HepG2 (cell line): ENCODE results near the gene PPP4C. TPM values are rescaled to one million over a fixed set of nuclear protein-coding genes. Genes with fewer than 3 reads are reported as not detected.

ENCODE experiments used
- ETV6 ChIP-seq: sonication (generic); formaldehyde crosslinking; conservative IDR thresholded peaks from 2 replicates; pipeline ENCODE4 v1.4.0; 2020; ENCODE audit warnings: missing genetic modification reagents
- MAF1 ChIP-seq: sonication (generic); formaldehyde crosslinking; IDR thresholded peaks from 2 replicates; pipeline ENCODE4 v1.5.0; 2020; ENCODE audit warnings: missing genetic modification reagents, borderline replicate concordance
- TBX3 ChIP-seq: fragments of 450-650 bp; IDR thresholded peaks from 2 replicates; pipeline ENCODE4 v1.6.1; 2017; ENCODE audit warnings: antibody characterized with exemption, mild to moderate bottlenecking, inconsistent platforms, borderline replicate concordance
- ZNF235 ChIP-seq: sonication (generic); formaldehyde crosslinking; IDR thresholded peaks from 2 replicates; pipeline ENCODE4 v1.8.1; 2023; ENCODE audit warnings: mild to moderate bottlenecking, missing genetic modification reagents, borderline replicate concordance
- ZNF430 ChIP-seq: sonication (generic); formaldehyde crosslinking; IDR thresholded peaks from 2 replicates; pipeline ENCODE4 v1.9.0; 2021; ENCODE audit warnings: mild to moderate bottlenecking, missing genetic modification reagents
- ZNF556 ChIP-seq: sonication (generic); formaldehyde crosslinking; IDR thresholded peaks from 2 replicates; pipeline ENCODE4 v1.4.0; 2020; ENCODE audit warnings: mild to moderate bottlenecking, missing genetic modification reagents, borderline replicate concordance
- ZNF678 ChIP-seq: sonication (generic); formaldehyde crosslinking; IDR thresholded peaks from 2 replicates; pipeline ENCODE4 v1.4.0; 2020; ENCODE audit warnings: mild to moderate bottlenecking, missing genetic modification reagents
- ZNF746 ChIP-seq: sonication (generic); formaldehyde crosslinking; IDR thresholded peaks from 2 replicates; pipeline ENCODE4 v1.8.0; 2022; ENCODE audit warnings: mild to moderate bottlenecking, missing genetic modification reagents
- ZNF761 ChIP-seq: sonication (generic); formaldehyde crosslinking; conservative IDR thresholded peaks from 2 replicates; pipeline ENCODE4 v1.4.0; 2020; ENCODE audit warnings: mild to moderate bottlenecking, missing genetic modification reagents
- ZSCAN29 ChIP-seq: sonication (generic); formaldehyde crosslinking; conservative IDR thresholded peaks from 2 replicates; pipeline ENCODE4 v1.4.0; 2020; ENCODE audit warnings: mild to moderate bottlenecking, missing genetic modification reagents
- polyA plus RNA-seq, 8 experiments: library from polyadenylated mRNA; depleted of rRNA in 3 of 8; stranded (reverse) in 7 of 8; unstranded in 1 of 8; fragments of >200 nt; fragmentation: Illumina TruSeq in 4 of 8; extraction: Trizol in 4 of 8; gene quantifications; 2 replicates each; pipeline versions ENCODE4 v1.2.1 to v1.2.3, GENCODE V29; 2011 to 2016; ENCODE audit warnings: low read depth in 4 of 8, missing spikeins in 1 of 8, mixed read lengths in 1 of 8; ENCODE audit not compliant: insufficient read depth in 1 of 8
- total RNA-seq, 5 experiments: library from RNA; depleted of rRNA; stranded (reverse); fragments of >200 nt; fragmentation: Illumina TruSeq; extraction: Trizol; gene quantifications; 2 replicates each; pipeline ENCODE4 v1.2.3, GENCODE V29; 2016; ENCODE audit warnings: low read depth in 1 of 5
- TF ChIP-seq, protein P1 (sequence below): sonication (generic); formaldehyde crosslinking; IDR thresholded peaks from 2 replicates; pipeline ENCODE4 v1.4.0; 2020; ENCODE audit warnings: missing genetic modification reagents, borderline replicate concordance
- TF ChIP-seq, protein P2 (sequence below): sonication (generic); formaldehyde crosslinking; IDR thresholded peaks from 2 replicates; pipeline ENCODE4 v1.9.0; 2021; ENCODE audit warnings: missing genetic modification reagents, mild to moderate bottlenecking, borderline replicate concordance
- TF ChIP-seq, protein P3 (sequence below): sonication (generic); formaldehyde crosslinking; IDR thresholded peaks from 2 replicates; pipeline ENCODE4 v1.4.0; 2020; ENCODE audit warnings: missing genetic modification reagents
- TF ChIP-seq, protein P4 (sequence below): sonication (generic); formaldehyde crosslinking; IDR thresholded peaks from 2 replicates; pipeline ENCODE4 v1.4.0; 2020; ENCODE audit warnings: low read depth, missing genetic modification reagents
- TF ChIP-seq, protein P5 (sequence below): sonication (generic); formaldehyde crosslinking; IDR thresholded peaks from 2 replicates; pipeline ENCODE4 v1.4.0; 2020; ENCODE audit warnings: missing genetic modification reagents

PPP4C gene
- total and polyA plus RNA-seq, 2 of the 13 experiments (the other 11 are each of a cell fraction or from before 2014, with no cell fraction given) = 176 to 220 TPM

DNA sequence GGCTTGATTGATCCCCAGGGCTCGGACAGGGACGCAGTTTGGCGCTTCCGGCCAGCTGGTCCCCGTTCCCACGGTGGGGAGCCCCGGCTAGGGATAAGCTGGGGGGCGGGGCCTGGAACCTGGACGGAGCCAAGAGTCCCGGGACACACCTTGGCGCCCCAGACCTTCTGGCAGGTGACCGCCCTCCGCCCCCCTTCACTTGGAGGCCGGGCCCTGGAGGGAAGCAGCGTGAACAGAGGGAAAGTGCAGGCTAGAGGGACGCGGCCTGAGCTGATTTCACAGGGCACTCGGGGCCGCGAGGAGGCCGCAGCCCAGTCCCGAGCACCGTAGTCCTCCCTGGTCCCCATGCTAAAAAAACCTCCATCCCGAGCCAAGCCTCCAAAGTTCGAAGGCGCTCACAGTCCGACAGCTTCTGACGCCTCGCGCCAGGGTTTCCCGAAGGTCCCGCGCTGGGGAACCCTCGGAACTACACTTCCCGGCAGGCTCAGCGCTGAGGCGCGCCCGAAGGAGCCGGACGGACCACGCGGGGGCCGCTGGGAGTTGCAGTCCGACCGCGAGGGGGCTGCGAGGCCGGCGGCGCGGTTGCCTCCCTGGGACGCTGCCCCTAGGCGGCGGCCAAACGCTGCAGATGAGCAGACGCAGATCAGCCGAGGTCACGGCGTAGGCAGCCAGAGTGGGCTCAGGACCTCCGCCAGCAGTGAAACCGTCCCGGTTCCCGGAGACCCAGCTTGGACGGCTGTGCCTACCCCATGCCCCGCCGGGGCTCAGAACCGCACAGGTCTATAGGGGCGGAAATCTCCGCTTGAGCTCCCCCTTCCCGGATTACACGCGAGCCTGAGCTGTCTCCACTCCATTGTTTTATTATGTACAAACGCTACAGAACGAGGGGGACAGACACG, 15.9 kb downstream of the PPP4C start, which contains the start of gene TBX6 (continued):
- TF ChIP-seq TBX3 (no peak), ZNF678 (CRISPR knock-in tag) (no peak; the same call in 1 of the 2 replicates), ETV6 (0 out of 2 replicates have a peak, but pooled peaks have one; percentile 73), ZSCAN29 (CRISPR knock-in tag) (peak; percentile 100), ZNF556 (0 out of 2 replicates have a peak, but pooled peaks have one; percentile 15), ZNF235 (no peak; the same call in 1 of the 2 replicates), ZNF430 (CRISPR knock-in tag) (no peak), ZNF761 (no peak), ZNF746 (no peak; the same call in none of the 2 replicates), MAF1 (0 out of 2 replicates have a peak, but pooled peaks have one; percentile 65)
- TF ChIP-seq, protein P1, sequence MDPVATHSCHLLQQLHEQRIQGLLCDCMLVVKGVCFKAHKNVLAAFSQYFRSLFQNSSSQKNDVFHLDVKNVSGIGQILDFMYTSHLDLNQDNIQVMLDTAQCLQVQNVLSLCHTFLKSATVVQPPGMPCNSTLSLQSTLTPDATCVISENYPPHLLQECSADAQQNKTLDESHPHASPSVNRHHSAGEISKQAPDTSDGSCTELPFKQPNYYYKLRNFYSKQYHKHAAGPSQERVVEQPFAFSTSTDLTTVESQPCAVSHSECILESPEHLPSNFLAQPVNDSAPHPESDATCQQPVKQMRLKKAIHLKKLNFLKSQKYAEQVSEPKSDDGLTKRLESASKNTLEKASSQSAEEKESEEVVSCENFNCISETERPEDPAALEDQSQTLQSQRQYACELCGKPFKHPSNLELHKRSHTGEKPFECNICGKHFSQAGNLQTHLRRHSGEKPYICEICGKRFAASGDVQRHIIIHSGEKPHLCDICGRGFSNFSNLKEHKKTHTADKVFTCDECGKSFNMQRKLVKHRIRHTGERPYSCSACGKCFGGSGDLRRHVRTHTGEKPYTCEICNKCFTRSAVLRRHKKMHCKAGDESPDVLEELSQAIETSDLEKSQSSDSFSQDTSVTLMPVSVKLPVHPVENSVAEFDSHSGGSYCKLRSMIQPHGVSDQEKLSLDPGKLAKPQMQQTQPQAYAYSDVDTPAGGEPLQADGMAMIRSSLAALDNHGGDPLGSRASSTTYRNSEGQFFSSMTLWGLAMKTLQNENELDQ = no peak
- TF ChIP-seq, protein P2, sequence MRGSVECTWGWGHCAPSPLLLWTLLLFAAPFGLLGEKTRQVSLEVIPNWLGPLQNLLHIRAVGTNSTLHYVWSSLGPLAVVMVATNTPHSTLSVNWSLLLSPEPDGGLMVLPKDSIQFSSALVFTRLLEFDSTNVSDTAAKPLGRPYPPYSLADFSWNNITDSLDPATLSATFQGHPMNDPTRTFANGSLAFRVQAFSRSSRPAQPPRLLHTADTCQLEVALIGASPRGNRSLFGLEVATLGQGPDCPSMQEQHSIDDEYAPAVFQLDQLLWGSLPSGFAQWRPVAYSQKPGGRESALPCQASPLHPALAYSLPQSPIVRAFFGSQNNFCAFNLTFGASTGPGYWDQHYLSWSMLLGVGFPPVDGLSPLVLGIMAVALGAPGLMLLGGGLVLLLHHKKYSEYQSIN (CRISPR knock-in tag) = no peak
- TF ChIP-seq, protein P3, sequence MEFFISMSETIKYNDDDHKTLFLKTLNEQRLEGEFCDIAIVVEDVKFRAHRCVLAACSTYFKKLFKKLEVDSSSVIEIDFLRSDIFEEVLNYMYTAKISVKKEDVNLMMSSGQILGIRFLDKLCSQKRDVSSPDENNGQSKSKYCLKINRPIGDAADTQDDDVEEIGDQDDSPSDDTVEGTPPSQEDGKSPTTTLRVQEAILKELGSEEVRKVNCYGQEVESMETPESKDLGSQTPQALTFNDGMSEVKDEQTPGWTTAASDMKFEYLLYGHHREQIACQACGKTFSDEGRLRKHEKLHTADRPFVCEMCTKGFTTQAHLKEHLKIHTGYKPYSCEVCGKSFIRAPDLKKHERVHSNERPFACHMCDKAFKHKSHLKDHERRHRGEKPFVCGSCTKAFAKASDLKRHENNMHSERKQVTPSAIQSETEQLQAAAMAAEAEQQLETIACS = peak; percentile 65
- TF ChIP-seq, protein P4, sequence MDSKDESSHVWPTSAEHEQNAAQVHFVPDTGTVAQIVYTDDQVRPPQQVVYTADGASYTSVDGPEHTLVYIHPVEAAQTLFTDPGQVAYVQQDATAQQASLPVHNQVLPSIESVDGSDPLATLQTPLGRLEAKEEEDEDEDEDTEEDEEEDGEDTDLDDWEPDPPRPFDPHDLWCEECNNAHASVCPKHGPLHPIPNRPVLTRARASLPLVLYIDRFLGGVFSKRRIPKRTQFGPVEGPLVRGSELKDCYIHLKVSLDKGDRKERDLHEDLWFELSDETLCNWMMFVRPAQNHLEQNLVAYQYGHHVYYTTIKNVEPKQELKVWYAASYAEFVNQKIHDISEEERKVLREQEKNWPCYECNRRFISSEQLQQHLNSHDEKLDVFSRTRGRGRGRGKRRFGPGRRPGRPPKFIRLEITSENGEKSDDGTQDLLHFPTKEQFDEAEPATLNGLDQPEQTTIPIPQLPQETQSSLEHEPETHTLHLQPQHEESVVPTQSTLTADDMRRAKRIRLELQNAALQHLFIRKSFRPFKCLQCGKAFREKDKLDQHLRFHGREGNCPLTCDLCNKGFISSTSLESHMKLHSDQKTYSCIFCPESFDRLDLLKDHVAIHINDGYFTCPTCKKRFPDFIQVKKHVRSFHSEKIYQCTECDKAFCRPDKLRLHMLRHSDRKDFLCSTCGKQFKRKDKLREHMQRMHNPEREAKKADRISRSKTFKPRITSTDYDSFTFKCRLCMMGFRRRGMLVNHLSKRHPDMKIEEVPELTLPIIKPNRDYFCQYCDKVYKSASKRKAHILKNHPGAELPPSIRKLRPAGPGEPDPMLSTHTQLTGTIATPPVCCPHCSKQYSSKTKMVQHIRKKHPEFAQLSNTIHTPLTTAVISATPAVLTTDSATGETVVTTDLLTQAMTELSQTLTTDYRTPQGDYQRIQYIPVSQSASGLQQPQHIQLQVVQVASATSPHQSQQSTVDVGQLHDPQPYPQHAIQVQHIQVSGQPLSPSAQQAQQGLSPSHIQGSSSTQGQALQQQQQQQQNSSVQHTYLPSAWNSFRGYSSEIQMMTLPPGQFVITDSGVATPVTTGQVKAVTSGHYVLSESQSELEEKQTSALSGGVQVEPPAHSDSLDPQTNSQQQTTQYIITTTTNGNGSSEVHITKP (CRISPR knock-in tag) = no peak
- TF ChIP-seq, protein P5, sequence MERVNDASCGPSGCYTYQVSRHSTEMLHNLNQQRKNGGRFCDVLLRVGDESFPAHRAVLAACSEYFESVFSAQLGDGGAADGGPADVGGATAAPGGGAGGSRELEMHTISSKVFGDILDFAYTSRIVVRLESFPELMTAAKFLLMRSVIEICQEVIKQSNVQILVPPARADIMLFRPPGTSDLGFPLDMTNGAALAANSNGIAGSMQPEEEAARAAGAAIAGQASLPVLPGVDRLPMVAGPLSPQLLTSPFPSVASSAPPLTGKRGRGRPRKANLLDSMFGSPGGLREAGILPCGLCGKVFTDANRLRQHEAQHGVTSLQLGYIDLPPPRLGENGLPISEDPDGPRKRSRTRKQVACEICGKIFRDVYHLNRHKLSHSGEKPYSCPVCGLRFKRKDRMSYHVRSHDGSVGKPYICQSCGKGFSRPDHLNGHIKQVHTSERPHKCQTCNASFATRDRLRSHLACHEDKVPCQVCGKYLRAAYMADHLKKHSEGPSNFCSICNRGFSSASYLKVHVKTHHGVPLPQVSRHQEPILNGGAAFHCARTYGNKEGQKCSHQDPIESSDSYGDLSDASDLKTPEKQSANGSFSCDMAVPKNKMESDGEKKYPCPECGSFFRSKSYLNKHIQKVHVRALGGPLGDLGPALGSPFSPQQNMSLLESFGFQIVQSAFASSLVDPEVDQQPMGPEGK (CRISPR knock-in tag) = peak; percentile 73
